GM12864 (cell line): Measurements from ENCODE around the gene TBXAS1.

Experiments used
- DNase-seq: peaks from one replicate; pipeline ENCODE4 v3.0.0-alpha.2; 2011; ENCODE audit warnings: low read depth
- H3K4me3 ChIP-seq: 2 replicates; pipeline ENCODE4 v1.5.1; 2011; ENCODE audit warnings: mild to moderate bottlenecking, low read depth, low read length, control low read depth
- CTCF ChIP-seq: IDR thresholded peaks from 2 replicates; pipeline ENCODE4 v1.5.1; 2011; ENCODE audit warnings: low read depth, mild to moderate bottlenecking, moderate library complexity, low read length, control low read depth, inconsistent platforms; ENCODE audit errors: missing control alignments

TBXAS1 gene

GRCh38 chr7:139976055-139976837, 147.2 kb downstream of the TBXAS1 start:
- no peak for DNase-seq
- H3K4me3 ChIP-seq = no peak overlapping the region
- TF ChIP-seq CTCF = no peak

- H3K4me3 ChIP-seq = no peak overlapping the region
- DNase-seq = no peak
- no peak for TF ChIP-seq CTCF
Observed at GRCh38 chr7:139976838-139977656, 148.0 kb downstream of the TBXAS1 start.

GRCh38 chr7:139981511-139981895, 152.4 kb downstream of the TBXAS1 start:
- DNase-seq = no peak
- TF ChIP-seq CTCF = no peak
- no peak overlapping the region for H3K4me3 ChIP-seq

DNA sequence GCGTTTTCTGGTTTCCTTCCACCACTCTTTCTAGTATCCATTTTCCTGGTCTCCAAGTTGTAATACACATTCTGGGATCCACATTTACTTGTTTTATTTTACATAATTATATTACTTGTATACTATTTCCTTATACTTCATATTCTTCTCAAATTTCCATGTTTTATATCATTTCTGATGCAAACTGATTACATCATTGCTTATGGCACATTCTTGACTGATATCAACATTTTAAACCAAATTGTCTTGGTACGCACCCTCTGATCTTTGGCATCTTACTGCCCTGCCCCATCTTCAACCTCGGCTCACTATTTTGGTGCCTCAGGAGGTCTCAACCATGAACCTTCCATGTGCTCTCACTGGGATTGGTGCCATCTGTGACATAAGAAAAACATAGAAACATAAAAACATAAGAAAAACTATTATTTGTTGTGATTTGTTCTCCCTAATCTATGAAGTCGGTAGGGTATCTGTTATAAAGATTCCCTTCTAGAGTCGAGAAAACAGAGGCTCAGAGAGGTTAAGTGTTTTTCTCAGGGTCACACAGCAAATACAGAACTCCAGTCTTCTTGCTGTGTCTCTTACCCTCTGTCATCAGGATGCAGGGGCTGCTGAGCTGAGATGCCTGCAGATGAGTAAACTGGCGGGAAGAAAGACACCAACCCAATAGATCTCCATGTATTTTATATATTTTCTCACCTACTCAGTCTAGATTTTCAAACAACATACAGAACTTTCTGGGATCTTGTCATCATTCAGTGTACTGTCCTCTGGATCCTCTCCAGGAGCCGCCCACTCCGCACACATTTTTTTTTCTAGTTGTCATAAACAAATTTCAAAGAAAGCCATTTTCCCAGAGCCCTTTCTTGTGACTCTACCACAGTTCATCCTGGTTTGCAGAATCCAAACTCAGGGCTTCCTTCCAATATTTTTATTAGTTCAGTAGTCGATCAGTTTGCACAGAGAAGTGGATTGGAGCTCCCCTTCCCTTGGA, 154.2 kb downstream of the TBXAS1 start:
- no peak for TF ChIP-seq CTCF
- H3K4me3 ChIP-seq = no peak overlapping the region

GRCh38 chr7:139984642-139985539, 155.8 kb downstream of the TBXAS1 start:
- DNase-seq = no peak
- TF ChIP-seq CTCF = no peak
- H3K4me3 ChIP-seq = no peak overlapping the region

More for the DNA sequence above, 154.2 kb downstream of the TBXAS1 start:
- no peak for DNase-seq

GRCh38 chr7:139985811-139986210, 156.7 kb downstream of the TBXAS1 start:
- no peak for TF ChIP-seq CTCF
- DNase-seq = no peak
- no peak overlapping the region for H3K4me3 ChIP-seq
